Activated CD4-positive, alpha-beta memory T cell treated with anti-CD3 and anti-CD28 coated beads for 36 hours (primary cell): ENCODE data around the gene BMF. TPM values are rescaled to one million over a fixed set of nuclear protein-coding genes. Genes with fewer than 3 reads are reported as not detected.
A peak's percentile ranks its signal among the peaks of the same experiment; 100 is the strongest.

Source experiments
- CTCF ChIA-PET: fragments of 350-600 bp; sonication (Branson Sonifier 250); formaldehyde crosslinking; loops from one replicate; lab custom pipeline; 2021; ENCODE audit warnings: antibody characterized with exemption, inconsistent platforms; lab: Charles Lee
- POLR2A ChIA-PET: fragments of 350-600 bp; sonication (Branson Sonifier 250); formaldehyde crosslinking; loops from one replicate; lab custom pipeline; 2021; ENCODE audit warnings: antibody characterized with exemption; lab: Charles Lee
- DNase-seq: peaks from one replicate; pipeline ENCODE4 v3.0.0-alpha.2; 2020
- H3K27ac Mint-ChIP-seq: one replicate; pipeline ENCODE4 v1.8.0; 2021; ENCODE audit warnings: mixed read lengths
- H3K27me3 Mint-ChIP-seq: one replicate; pipeline ENCODE4 v1.8.0; 2021; ENCODE audit warnings: mixed read lengths
- H3K36me3 Mint-ChIP-seq: one replicate; pipeline ENCODE4 v1.8.0; 2021; ENCODE audit warnings: mixed read lengths
- H3K4me1 Mint-ChIP-seq: one replicate; pipeline ENCODE4 v1.8.0; 2021; ENCODE audit warnings: low read depth, mixed read lengths
- H3K4me3 Mint-ChIP-seq: one replicate; pipeline ENCODE4 v1.8.0; 2021; ENCODE audit warnings: mild to moderate bottlenecking, mixed read lengths
- H3K9me3 Mint-ChIP-seq: one replicate; pipeline ENCODE4 v1.8.0; 2021; ENCODE audit warnings: mixed read lengths
- intact Hi-C: fragments of 100-400 bp; cut with micrococcal nuclease; formaldehyde crosslinking; loops from one replicate; pipeline ENCODE4 v1.15.1; 2023
- total RNA-seq, 2 experiments: library from RNA; stranded (reverse); gene quantifications; one replicate each; pipeline ENCODE4 v1.2.3, GENCODE V29; 2021

Gene BMF
- total RNA-seq, 2 experiments from 2014 or later: 6.9 to 7.3 TPM

DNA sequence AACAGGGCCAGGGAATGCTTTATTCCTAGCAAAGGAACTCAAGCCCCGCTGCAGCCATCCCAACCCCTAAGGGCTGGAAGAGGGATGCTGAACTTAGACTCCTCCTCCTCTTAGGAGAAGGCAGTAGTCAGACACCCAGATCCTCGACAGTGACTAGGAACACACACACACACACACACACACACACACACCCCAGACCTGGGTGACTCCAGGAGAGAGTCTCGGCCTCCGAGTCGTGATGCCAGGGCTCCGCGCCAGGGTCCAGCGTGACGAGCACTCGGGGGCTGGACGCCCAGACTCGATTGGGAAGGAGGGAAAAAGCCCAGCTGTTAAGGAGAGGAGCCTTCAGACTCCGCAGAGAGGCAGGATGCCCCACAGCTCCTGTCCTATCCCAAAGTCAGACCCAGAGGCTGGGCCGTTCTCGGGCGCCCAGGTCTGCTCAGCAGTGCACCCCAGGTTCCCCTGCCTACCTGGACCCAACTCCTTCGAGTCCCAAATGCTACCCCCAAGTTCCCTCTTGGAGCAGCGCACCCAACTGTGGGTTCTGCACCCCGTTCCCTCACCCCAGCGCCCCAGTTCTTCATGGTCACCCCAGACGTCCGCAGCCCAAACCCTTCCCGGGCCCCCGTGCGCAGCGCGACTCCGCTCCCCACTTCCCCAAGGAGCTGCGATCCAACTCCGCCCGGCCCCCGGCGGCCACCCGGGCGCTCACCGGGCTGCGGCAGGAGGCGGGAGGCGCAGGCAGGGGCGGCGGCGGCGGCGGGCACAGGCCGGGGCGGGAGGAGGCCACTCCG lies 421 bp downstream of the BMF start:
- POLR2A ChIA-PET: interaction anchor here (0.9 to 4.2 kb wide), 4 partner anchors 9 to 83 kb away, joined by 3 to 30 read pairs (median 12); partner anchors contain the start of gene BUB1B
- CTCF ChIA-PET: interaction anchor here (0.7 to 10.5 kb wide), 12 partner anchors 13 to 320 kb away, joined by 3 to 145 read pairs (median 4); partner anchors contain the start of genes BUB1B and SRP14
- peaks cover 6% of the 10 kb centered on the region for H3K27me3 Mint-ChIP-seq
- H3K4me1 Mint-ChIP-seq: peaks cover 45% of the 10 kb centered on the region
- H3K9me3 Mint-ChIP-seq: no peaks in the 10 kb centered on the region
- H3K4me3 Mint-ChIP-seq: peak overlapping the region; percentile 84
- peak; percentile 31 for DNase-seq
- peak overlapping the region; percentile 43 for H3K27ac Mint-ChIP-seq
- no peaks in the 10 kb centered on the region for H3K36me3 Mint-ChIP-seq
- intact Hi-C loops: loop anchor here (1.0 to 10.0 kb wide), 3 partner anchors 10 to 326 kb away; partner anchors contain the start of gene FSIP1

DNA sequence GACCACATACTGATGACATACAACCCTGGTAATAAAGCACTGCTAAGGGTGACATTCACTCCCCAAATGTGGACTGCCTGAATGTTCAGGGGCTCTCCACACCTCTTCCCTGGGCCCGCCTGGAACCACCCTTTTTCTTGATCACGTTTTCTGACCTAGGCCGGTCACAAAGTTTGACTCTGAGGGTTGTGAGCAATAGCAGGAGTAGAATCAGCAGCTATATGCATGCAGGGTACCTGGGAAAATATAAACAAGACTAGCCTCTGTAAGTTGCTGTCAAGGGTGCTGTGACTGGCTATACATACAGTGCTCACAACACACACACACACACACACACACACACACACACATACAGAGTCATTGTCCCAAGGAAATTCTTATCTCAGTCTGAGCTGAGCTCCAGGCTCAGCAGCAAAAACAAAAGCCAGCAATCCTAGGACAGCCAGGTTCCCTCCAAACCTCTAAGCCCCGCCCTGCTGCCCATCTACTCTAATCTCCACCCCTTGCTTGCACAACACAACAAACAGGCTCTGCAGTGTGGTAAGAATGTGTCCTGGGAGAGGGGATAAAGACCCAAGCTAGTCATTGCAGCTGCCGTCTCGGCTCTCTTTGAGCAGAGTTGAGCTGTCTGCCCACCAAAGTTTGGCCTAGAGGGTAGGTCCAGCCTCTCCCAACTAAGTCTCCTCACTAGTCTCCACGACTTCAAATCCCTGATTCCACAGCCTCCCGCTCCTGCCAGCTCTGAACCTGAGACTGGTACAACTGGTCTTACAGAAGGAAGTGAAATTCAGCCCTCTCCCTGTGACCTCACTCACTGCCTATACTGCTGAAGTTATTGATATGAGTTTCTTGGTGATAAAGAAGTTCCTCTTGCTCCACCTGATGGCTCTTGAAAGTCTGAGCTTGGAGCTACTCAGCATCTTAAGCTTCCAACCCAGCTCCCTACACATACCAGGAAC lies 2.2 kb downstream of the BMF start:
- Mint-ChIP-seq H3K27me3 (no peaks in the 10 kb centered on the region), H3K27ac (peak overlapping the region; percentile 51), H3K9me3 (no peaks in the 10 kb centered on the region), H3K36me3 (no peaks in the 10 kb centered on the region), H3K4me3 (no peak overlapping the region), H3K4me1 (peaks cover 49% of the 10 kb centered on the region)
- ChIA-PET POLR2A (interaction anchor here (0.6 to 4.2 kb wide), 9 partner anchors 8 to 68 kb away, joined by 3 to 30 read pairs (median 3); partner anchors contain the start of gene SRP14), CTCF (interaction anchor here (0.6 to 10.5 kb wide), 21 partner anchors 10 to 219 kb away, joined by 3 to 145 read pairs (median 4); partner anchors contain the start of genes BUB1B and SRP14)
- intact Hi-C loops: loop anchor here (1.0 to 10.0 kb wide), 3 partner anchors 59 to 324 kb away; partner anchors contain the start of gene FSIP1
- DNase-seq: peak; percentile 33

DNA sequence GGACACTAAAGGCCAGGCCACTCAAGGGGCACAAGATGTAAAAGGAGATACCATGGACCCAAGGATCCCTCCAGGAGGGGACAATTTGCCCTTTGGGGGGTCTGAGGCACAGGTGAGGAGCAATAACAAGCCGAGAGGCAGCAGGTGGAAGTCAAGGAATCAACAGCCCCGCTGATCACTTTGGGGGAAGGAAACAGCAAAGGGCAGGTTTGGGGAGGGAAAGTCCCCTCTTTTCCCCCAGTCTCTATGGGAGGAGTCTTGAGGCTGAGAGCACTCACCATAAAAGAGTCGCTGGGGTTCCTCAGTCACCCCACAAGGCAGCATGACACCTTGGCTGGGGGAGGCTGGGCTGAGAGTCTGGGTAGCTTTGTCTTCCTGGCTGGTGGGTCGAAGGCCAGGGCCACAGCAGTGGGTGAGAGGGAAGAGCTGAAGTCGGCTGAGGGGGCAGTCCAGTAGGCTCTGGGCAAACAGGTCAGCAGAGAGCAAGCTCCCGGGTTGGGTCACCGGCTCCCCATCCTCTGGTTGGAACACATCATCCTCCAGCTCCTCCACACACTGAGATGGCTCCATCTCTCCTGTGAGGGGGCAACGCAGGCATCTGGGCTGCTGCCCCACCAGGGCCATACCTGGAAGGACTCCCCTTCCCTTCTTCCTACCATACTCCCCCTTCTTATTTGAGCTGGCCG lies 3.0 kb downstream of the BMF start:
- POLR2A ChIA-PET: interaction anchor here (0.6 to 4.2 kb wide), 8 partner anchors 7 to 67 kb away, joined by 3 to 30 read pairs (median 4); partner anchors contain the start of gene SRP14

DNA sequence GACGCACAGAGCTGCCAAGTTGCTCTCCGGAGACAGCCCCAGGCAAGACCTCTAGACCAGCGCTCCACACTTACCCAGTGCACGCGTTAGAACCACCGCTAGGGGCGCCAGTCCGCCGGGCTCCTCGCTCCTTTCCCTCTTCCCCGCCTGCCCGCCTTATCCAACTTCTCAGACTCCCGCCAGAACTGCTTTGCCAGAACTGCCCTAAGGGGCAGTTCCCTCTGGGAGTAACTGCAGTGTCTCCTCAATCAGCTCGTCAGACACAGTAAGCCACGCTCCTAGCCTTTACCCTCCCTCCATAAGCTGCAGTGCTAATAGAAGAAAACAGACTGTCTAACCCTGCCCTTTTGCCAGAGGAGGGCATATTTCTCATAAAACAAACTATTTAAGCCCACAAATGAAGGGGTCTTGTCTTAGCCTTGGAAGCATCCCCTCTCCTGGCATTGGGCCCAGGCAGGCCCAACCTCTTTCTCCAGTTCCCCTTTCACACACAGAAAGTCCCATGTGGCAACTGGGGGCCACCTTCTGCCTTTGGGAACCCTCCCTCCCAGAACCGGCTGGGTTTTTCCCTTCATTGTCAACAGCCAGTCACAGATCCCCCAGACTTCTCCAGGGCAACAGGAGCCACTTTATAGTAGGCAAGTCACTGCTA lies 3.7 kb downstream of the BMF start:
- Mint-ChIP-seq H3K9me3 (no peaks in the 10 kb centered on the region), H3K4me3 (no peak overlapping the region), H3K4me1 (peaks cover 61% of the 10 kb centered on the region), H3K27ac (no peak overlapping the region), H3K36me3 (no peaks in the 10 kb centered on the region), H3K27me3 (no peaks in the 10 kb centered on the region)
- intact Hi-C loops: loop anchor here (5.0 to 10.0 kb wide), 2 partner anchors 170 to 323 kb away; partner anchors contain the start of gene FSIP1
- CTCF ChIA-PET: interaction anchor here (0.6 to 10.5 kb wide), 38 partner anchors 10 to 317 kb away, joined by 3 to 145 read pairs (median 4); partner anchors contain the start of genes BUB1B, PAK6, PLCB2 and SRP14
- peak; percentile 85 for DNase-seq
- POLR2A ChIA-PET: interaction anchor here (1.1 to 2.4 kb wide), 4 partner anchors 57 to 66 kb away, joined by 3 to 12 read pairs (median 4); partner anchors contain the start of gene SRP14

More for the DNA sequence above, 3.0 kb downstream of the BMF start:
- Mint-ChIP-seq H3K4me3 (no peak overlapping the region), H3K27ac (no peak overlapping the region), H3K9me3 (no peaks in the 10 kb centered on the region), H3K4me1 (peaks cover 57% of the 10 kb centered on the region), H3K27me3 (no peaks in the 10 kb centered on the region), H3K36me3 (no peaks in the 10 kb centered on the region)
- DNase-seq: no peak
- CTCF ChIA-PET: interaction anchor here (0.6 to 10.5 kb wide), 24 partner anchors 10 to 218 kb away, joined by 3 to 145 read pairs (median 6); partner anchors contain the start of genes BUB1B and SRP14
- intact Hi-C loops: loop anchor here (5.0 to 10.0 kb wide), 2 partner anchors 169 to 323 kb away; partner anchors contain the start of gene FSIP1

DNA sequence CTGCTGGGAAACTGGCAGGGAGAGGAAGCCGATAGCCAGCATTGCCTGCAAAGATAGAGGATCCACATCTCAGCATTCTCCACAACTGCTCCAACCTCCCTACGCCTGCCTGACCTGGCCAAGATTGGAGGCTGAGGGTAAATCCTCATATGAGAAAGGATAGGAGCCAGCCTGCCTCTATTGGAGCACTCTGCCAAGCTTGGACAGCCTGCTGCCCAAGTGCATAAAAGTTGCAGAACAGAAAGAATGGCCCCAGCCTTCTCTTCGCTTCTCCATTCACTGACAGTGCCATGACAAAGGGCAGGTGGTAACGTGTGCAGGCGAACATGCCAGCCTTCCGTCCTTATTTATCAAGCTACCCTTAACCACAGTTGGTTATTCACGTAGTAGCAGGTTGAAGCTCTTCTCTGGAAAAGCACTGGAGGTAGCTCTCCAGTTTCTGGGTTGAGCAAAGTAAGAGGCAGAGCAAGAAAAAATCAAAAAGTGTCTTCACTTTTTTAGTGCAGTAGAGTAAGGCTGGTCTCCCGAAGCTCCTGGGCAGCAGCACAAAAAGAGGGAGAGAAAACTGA lies 4.3 kb downstream of the BMF start:
- intact Hi-C loops: loop anchor here (10.0 kb wide), 1 partner anchor 170 kb away; no protein-coding TSS in a partner anchor
- H3K27ac Mint-ChIP-seq: no peak overlapping the region
- no peaks in the 10 kb centered on the region for H3K27me3 Mint-ChIP-seq
- no peaks in the 10 kb centered on the region for H3K9me3 Mint-ChIP-seq
- H3K4me1 Mint-ChIP-seq: peaks cover 64% of the 10 kb centered on the region
- POLR2A ChIA-PET: interaction anchor here (1.1 to 1.4 kb wide), 2 partner anchors 57 to 58 kb away, joined by 3 to 4 read pairs; no protein-coding TSS in a partner anchor
- H3K36me3 Mint-ChIP-seq: no peaks in the 10 kb centered on the region
- no peak overlapping the region for H3K4me3 Mint-ChIP-seq
- CTCF ChIA-PET: interaction anchor here (0.7 to 10.5 kb wide), 37 partner anchors 10 to 317 kb away, joined by 3 to 145 read pairs (median 5); partner anchors contain the start of genes BUB1B, PAK6, PLCB2 and SRP14
- DNase-seq: no peak

DNA sequence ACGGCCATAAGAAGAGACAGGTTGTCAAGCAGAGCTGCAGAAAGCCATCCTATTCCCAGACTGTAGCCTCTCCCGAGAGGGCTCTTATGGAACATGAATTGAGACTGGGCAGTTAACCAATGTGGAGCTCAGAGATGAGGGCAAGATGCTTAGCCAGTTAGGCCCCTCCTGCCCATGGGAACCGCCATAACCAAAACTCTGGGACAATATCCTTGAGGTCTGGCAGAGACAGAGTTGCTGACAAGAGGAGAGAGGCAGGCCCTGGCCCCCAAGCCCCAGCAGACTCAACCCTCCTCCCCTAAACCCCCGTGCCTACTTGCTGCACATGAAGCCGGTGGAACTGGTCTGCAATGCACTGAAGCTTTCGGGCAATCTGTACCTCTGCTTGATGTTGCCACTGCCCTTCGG lies 4.8 kb downstream of the BMF start:
- CTCF ChIA-PET: interaction anchor here (0.8 to 10.5 kb wide), 27 partner anchors 9 to 316 kb away, joined by 3 to 145 read pairs (median 6); partner anchors contain the start of genes BUB1B, PAK6, PLCB2 and SRP14
- Mint-ChIP-seq H3K27ac (no peak overlapping the region), H3K9me3 (no peaks in the 10 kb centered on the region), H3K36me3 (no peaks in the 10 kb centered on the region), H3K4me1 (peaks cover 64% of the 10 kb centered on the region), H3K4me3 (no peak overlapping the region), H3K27me3 (no peaks in the 10 kb centered on the region)
- POLR2A ChIA-PET: interaction anchor here (1.1 to 1.4 kb wide), 2 partner anchors 57 to 58 kb away, joined by 3 to 4 read pairs; no protein-coding TSS in a partner anchor
- intact Hi-C loops: loop anchor here (10.0 kb wide), 1 partner anchor 171 kb away; no protein-coding TSS in a partner anchor
- no peak for DNase-seq

DNA sequence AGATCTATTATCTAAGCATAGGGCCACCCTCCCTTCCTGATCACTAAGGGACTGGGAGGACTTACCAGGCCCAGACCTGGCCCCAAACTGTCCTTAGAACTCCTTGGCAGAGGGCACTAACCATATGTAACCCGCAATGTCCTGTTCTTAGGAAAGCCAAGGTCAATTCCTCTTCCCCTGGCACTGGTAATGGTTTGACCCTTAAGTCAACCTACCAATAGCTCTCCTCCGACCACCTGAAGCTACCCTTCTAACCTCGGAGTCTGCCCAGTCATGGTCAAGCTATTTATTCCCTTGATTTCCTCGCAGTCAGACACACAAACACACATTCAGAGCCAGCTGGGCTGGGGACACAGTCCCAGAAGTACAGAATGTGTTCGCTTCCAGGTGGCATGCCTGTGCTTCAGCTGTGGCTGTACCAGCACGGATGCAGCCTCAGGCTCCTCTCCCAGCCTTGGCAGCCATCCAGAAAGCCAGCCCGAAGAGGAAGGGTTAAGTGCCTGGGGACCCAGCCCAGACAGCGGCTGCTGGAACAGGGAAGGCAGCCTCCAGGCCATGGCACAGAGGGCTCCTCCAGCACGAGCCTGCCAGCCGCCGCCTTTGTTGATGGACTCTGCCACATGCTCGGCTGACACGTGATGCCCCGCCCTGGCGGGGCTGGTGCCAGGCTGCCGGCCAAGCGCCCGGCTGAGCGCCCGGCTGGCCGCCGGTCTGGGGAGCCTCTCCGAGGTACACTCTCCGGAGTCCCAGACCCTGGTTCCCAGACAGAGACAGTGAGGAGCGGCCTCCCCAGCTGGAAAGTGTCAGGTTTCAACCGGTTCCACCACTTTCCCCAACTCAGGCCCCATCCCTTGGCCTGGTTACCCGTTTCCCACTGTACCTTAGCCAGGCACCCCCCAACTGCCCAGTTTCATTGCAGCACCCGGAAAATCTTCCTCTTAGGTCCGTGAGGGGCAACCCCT lies 5.5 kb downstream of the BMF start:
- DNase-seq: no peak
- H3K27me3 Mint-ChIP-seq: no peaks in the 10 kb centered on the region
- POLR2A ChIA-PET: no interaction called here
- no peaks in the 10 kb centered on the region for H3K36me3 Mint-ChIP-seq
- intact Hi-C loops: loop anchor here (10.0 kb wide), 1 partner anchor 172 kb away; no protein-coding TSS in a partner anchor
- CTCF ChIA-PET: interaction anchor here (0.7 to 10.5 kb wide), 13 partner anchors 8 to 1441 kb away, joined by 3 to 145 read pairs (median 7); partner anchors contain the start of gene BUB1B
- no peak overlapping the region for H3K27ac Mint-ChIP-seq
- H3K4me1 Mint-ChIP-seq: peaks cover 68% of the 10 kb centered on the region
- H3K4me3 Mint-ChIP-seq: no peak overlapping the region
- no peaks in the 10 kb centered on the region for H3K9me3 Mint-ChIP-seq

DNA sequence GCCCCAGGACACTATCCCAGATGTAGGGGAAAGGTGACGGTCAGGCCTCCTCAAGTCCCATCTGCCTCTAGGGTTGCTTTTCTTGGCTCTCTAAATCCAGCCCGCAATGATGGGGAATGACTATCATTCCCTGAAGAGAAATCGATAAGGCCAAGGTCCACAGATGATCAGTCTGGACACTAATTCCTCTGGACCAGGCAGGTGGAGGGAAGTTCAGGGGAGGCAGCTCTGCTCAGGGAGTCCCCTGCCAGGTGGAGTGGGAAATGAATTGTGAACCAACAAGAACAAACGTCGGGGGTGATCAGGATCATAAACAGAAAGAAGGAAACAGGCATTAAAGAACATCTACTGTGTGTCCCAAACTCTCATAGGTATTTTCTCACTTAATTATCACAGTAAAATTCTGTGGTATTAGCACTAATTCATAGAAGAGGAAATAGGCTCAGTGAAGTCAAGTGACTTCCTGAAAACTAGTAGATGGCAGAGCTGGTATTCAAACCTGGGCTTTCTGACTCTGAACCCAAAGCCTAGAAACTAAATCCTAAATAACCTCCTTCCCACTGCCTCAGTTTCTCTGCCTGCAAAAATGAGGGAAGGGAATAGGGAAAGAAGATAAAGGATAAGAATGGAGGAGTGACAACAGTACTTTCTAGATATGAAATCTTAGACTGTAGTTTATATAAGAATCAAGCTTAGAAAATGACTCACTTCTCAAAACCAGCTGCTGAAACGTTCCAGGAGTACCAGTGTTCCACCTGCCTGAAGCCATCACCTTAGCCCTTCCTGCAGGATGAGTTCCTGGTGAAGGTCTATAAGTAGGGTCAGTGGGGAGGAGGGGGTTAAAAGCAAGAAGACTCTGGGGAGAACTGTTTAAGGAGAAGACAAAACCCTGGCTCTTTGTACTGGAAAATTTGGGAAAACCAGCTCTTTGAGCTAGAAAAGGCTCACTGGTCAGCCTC lies 7.5 kb downstream of the BMF start:
- H3K4me3 Mint-ChIP-seq: no peak overlapping the region
- intact Hi-C loops: loop anchor here (10.0 kb wide), 1 partner anchor 174 kb away; no protein-coding TSS in a partner anchor
- CTCF ChIA-PET: interaction anchor here (10.5 kb wide), 1 partner anchor 54 kb away, joined by 145 read pairs; no protein-coding TSS in a partner anchor
- no peak for DNase-seq
- peaks cover 67% of the 10 kb centered on the region for H3K4me1 Mint-ChIP-seq
- POLR2A ChIA-PET: interaction anchor here (3.3 kb wide), 1 partner anchor 54 kb away, joined by 22 read pairs; no protein-coding TSS in a partner anchor
- no peaks in the 10 kb centered on the region for H3K9me3 Mint-ChIP-seq
- H3K27me3 Mint-ChIP-seq: no peaks in the 10 kb centered on the region
- H3K27ac Mint-ChIP-seq: no peak overlapping the region
- H3K36me3 Mint-ChIP-seq: no peaks in the 10 kb centered on the region
